NOMO-1 treated with dmso at 0.1 percent for 144 hours (cell line): Measurements from ENCODE around the gene WNK1.

ENCODE experiments used
- DNase-seq: peaks from one replicate; lab custom pipeline; 2025; ENCODE audit not compliant: unreplicated experiment; lab: John Stamatoyannopoulos, UW

Gene WNK1

GRCh38 chr12:851343-851742 is 99.0 kb downstream of the WNK1 start:
- DNase-seq = no peak

GRCh38 chr12:851913-852312 is 99.5 kb downstream of the WNK1 start:
- no peak for DNase-seq

GRCh38 chr12:852864-853263 is 100.5 kb downstream of the WNK1 start:
- DNase-seq = no peak

GRCh38 chr12:857611-858010 is 105.2 kb downstream of the WNK1 start:
- no peak for DNase-seq

GRCh38 chr12:862303-862911 is 110.0 kb downstream of the WNK1 start:
- DNase-seq = no peak

GRCh38 chr12:863285-863684 is 110.9 kb downstream of the WNK1 start:
- no peak for DNase-seq

- DNase-seq = no peak
Observed at GRCh38 chr12:865614-866013, 113.2 kb downstream of the WNK1 start.

GRCh38 chr12:867905-868304 is 115.5 kb downstream of the WNK1 start:
- no peak for DNase-seq

- no peak for DNase-seq
Observed at GRCh38 chr12:868722-869121, 116.3 kb downstream of the WNK1 start.

- DNase-seq = no peak
Observed at GRCh38 chr12:870378-870777, 118.0 kb downstream of the WNK1 start.

- no peak for DNase-seq
Observed at GRCh38 chr12:873954-874353, 121.6 kb downstream of the WNK1 start.

- DNase-seq = no peak
Observed at GRCh38 chr12:879641-880040, 127.3 kb downstream of the WNK1 start.

- no peak for DNase-seq
Observed at GRCh38 chr12:880656-881055, 128.3 kb downstream of the WNK1 start.

GRCh38 chr12:884746-885414 is 132.5 kb downstream of the WNK1 start:
- DNase-seq = no peak

GRCh38 chr12:885701-886100 is 133.3 kb downstream of the WNK1 start:
- no peak for DNase-seq

- DNase-seq = no peak
Observed at GRCh38 chr12:886206-886605, 133.8 kb downstream of the WNK1 start.

GRCh38 chr12:894226-894625 is 141.8 kb downstream of the WNK1 start:
- DNase-seq = no peak

GRCh38 chr12:896031-896430 is 143.7 kb downstream of the WNK1 start:
- DNase-seq = no peak

- DNase-seq = no peak
Observed at GRCh38 chr12:897386-897785, 145.0 kb downstream of the WNK1 start.

- no peak for DNase-seq
Observed at GRCh38 chr12:902581-902980, 150.2 kb downstream of the WNK1 start.

- DNase-seq = no peak
Observed at GRCh38 chr12:903055-903454, 150.7 kb downstream of the WNK1 start.

- DNase-seq = no peak
Observed at GRCh38 chr12:904010-904414, 151.6 kb downstream of the WNK1 start.
